Left colon (tissue), 2 donors: ENCODE measurements around the gene FBXO28. TPM values are rescaled to one million over a fixed set of nuclear protein-coding genes. Genes with fewer than 3 reads are reported as not detected.
"Not testable (repeated sequence)": the region's sequence is repeated elsewhere in the genome, so short reads cannot be mapped to it uniquely, and the experiment has no call there.

Source experiments
- ATAC-seq: fragments of 200-7000 bp; cut with Tn5 transposase; one replicate; pipeline ENCODE4 v1.9.1; 2020; ENCODE audit warnings: mild to moderate bottlenecking, moderate library complexity
- DNase-seq, 2 donors: peaks; one replicate each; pipeline ENCODE4 v3.0.0-alpha.2; 2020
- intact Hi-C, 2 donors: fragments of 100-400 bp; cut with DNase I in 1 of 2; cut with micrococcal nuclease in 1 of 2; formaldehyde crosslinking; loops; one replicate each; pipeline versions ENCODE4 v1.11.2 to v1.14.0; 2022; cut with DNase I, micrococcal nuclease
- long read RNA-seq: library from polyadenylated mRNA; unstranded; transcript quantifications from one replicate; pipeline ENCODE4 v2.0.0, GENCODE V29; 2021
- total RNA-seq, 2 donors: library from RNA; stranded (reverse); fragmentation: NEBNext Ultra II Directional; extraction: Animal tissue kit (Norgen Biotek cat#: 25700); gene quantifications; one replicate each; pipeline ENCODE4 v1.2.1, GENCODE V29; 2021
- donor health status: DM: no; HTN: no; CAD: no.
- donor health status: DM: yes; HTN: yes; CAD: no.

Gene FBXO28, protein sequence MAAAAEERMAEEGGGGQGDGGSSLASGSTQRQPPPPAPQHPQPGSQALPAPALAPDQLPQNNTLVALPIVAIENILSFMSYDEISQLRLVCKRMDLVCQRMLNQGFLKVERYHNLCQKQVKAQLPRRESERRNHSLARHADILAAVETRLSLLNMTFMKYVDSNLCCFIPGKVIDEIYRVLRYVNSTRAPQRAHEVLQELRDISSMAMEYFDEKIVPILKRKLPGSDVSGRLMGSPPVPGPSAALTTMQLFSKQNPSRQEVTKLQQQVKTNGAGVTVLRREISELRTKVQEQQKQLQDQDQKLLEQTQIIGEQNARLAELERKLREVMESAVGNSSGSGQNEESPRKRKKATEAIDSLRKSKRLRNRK
- total RNA-seq: 10 to 100 TPM; 33.2 to 34.0 TPM
- long read RNA-seq, full-length matches to known transcripts: 28 of 33 reads
- long read RNA-seq, partial matches to known transcripts: 1 of 33 reads
- long read RNA-seq, other reads (novel, unspliced or antisense): 4 of 33 reads

- intact Hi-C loops: no loop called here
- ATAC-seq (peak; percentile 98), DNase-seq (peak; percentile 95 to 98)
Observed at GRCh38 chr1:224113918-224114786, at the start of gene FBXO28. TSS of gene FBXO28 (plus strand) at chr1:224114111. CDS start at chr1:224114130, 19 bp downstream.

- intact Hi-C loops: no loop called here
- ATAC-seq: no peak
- DNase-seq: no peak
Observed at GRCh38 chr1:224064150-224064549, 49.8 kb upstream of the FBXO28 start.

DNA sequence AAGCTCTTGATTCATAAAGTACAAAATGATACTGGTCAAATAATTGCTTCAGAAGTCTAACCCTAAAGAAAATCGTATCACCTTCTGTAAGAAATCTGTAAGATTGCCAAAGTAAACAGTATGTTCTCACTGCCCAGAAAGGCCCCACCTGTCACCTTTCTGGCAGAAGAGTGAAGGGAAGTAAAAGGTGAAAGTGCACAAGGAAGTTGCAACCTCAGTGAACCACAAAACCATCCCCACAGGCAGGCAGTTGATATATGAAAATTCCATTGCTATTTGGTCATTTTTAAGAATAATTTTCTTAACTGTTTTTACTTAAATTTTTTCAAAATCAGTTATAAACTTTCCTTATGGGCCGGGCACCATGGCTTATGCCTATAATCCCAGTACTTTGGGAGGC, 48.5 kb upstream of the FBXO28 start:
- intact Hi-C loops: no loop called here
- peak; percentile 82 for ATAC-seq

GRCh38 chr1:224067207-224067606, 46.7 kb upstream of the FBXO28 start:
- intact Hi-C loops: no loop called here
- DNase-seq (no peak), ATAC-seq (no peak)

More for the DNA sequence above, 48.5 kb upstream of the FBXO28 start:
- peak; percentile 37 to 72 for DNase-seq

DNA sequence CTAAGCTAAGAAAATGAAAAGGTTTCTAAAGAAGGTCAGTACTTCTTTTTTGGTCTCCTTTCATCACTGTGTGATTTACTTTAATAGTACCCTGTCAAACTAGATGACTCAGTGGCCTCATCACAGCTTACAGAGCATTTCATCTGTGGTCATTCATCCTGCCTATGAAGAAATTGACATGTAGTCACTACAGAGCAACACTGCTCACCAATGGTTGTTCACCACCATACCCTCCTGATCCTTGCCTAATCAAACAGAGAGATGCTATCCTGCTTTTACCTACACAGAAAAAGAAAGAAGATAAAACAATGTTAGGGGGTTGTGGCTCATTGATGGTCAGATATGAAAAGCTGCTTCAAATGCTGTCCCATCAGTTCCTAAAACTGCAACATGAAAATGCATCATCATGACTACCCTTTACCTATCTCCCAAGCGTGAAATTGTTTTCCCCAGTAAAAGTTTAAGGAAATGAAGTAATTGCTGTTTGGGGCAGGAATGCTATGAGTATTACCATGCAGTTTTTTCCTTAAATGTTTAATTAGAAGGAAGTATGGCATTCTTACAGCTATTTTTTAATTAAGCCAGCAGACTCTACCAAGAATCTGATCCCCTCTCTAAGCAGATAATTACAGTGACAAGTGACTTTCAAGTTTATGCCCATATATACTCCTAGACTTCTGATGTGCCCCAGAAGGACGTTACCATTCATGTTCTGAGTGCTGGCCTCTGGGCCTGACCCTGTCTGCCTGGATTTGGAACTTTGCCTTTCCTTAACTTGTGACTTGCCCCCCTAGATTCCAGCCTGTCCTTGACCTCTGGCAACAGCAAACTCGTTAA, 46.1 kb upstream of the FBXO28 start:
- intact Hi-C loops: no loop called here
- no peak for DNase-seq
- ATAC-seq: no peak

GRCh38 chr1:224068458-224069072, 45.3 kb upstream of the FBXO28 start:
- ATAC-seq: peak; percentile 28
- no peak for DNase-seq
- intact Hi-C loops: no loop called here

DNA sequence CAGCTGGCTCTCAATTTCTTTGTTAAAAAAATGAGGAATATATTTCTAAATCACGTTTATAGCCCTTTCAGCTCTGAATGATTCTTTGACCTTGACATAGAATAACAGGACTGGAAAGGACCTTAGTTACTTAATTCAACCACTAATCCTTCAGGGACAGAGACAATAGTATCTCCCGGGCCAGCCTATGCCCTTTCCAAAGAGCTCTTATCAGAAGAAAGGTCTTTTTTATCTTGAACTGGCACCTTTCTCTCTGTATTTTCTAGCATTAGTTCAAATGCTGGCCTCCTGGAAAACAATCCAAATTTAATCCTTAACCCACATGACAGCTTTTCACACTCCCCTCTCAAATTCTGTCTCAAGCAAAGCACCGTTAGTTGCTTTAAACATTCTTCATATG, 44.8 kb upstream of the FBXO28 start:
- DNase-seq (no peak), ATAC-seq (no peak)
- intact Hi-C loops: no loop called here

DNA sequence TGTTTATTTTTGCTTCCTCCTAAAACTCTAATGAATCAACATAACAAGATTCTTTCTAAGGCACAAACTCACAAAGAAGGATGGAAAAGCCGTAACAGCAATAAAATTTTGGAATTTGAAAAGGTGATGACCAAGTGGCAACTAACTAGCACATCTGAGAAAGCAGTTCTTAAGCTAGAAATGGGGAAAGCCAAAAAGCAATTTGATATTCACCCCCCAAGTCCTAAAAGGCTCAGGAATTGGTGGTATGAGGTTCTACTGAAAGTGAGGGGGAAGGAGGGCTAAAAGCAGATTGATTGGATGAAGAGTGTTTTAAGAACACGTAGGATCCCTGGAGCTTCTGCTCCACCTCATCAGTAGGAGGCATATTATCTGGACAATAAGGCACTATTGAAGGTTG, 43.4 kb upstream of the FBXO28 start:
- ATAC-seq: no peak
- intact Hi-C loops: no loop called here
- no peak for DNase-seq

- DNase-seq (no peak), ATAC-seq (no peak)
- intact Hi-C loops: no loop called here
Observed at GRCh38 chr1:224076407-224076806, 37.5 kb upstream of the FBXO28 start.

DNA sequence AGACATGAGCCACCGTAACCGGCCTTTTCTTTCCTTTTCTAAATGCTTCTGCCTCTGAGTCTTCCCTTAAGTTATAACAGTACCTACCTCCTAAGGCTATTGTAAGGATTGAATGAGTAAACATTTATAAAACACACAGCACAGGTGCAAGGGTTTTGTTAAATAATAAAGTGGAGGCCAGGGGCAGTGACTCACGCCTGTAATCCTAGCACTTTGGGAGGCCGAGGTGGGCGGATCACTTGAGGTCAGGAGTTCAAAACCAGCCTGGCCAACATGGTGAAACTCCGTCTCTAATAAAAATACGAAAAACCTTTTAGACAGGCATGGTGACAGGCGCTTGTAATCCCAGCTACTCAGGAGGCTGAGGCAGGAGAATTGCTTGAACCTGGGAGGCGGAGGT, 34.3 kb upstream of the FBXO28 start:
- DNase-seq, intact Hi-C loops: not testable (repeated sequence)
- peak; percentile 87 for ATAC-seq

DNA sequence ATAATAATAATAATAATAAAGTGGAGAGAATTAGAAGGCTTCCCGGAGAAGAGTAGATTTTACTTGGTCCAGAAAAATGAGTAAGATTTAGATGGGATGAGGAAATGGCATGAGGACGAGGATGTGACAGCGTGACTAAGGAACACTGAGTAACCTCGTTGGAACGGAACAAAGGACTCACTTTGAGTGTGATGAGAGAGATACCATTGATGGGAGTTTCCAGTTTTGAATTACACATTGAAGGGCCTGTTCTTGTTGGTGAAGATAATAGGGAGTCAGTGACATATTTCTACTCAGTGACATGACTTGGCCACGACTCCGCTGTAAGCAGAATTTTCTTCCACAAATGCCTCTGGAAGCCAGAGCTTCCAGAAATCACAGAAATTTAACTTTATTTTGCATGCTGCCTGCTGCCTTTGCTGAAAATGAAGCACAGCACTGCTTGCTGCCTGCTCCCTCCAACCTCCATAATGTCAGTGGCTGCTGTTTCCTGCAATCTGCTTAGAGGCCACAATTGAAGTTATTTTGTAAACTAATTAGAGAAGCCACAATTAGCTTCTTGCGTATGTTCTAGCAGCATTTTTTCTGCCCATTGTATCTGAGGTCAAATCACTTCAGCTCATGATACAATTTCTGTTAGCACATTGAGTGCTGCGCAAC, 33.7 kb upstream of the FBXO28 start:
- no peak for DNase-seq
- intact Hi-C loops: no loop called here
- no peak for ATAC-seq

DNA sequence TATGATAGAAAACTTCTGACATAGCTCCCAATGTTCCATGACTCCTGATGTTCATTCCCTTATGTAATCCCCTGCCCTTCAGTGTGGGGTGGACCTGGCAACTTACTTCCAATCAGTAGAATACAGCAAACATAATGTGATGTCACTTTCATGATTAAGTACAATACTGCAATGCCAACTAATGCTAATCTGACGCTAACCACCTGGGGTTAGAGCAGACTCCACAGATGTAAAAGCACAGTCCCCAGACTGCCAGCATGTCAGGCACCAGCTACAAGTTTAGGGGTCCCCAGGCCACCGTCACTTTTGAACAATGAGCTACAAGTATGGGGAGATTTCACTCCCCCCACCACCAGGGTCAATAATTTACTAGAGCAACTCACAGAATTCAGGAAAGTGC, 32.3 kb upstream of the FBXO28 start:
- intact Hi-C loops: no loop called here
- no peak for ATAC-seq

DNA sequence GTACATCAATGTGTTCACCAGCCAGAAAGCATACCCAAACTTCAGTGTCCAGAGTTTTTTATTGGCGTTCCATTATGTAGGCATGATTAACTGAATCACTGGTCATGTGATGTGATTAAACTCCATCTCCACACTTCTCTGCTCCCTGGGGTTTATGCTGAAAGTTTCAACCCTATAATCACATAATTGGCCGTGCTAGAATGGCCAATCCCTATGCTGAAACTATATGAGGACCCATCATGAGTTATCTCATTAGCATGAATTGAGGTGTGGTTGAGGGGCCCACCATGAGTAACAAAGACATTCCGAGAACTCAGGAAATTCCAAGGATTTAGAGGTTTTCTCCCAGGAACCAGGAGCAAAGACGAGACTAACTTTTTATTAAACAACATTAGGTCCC, 31.8 kb upstream of the FBXO28 start:
- intact Hi-C loops: no loop called here
- ATAC-seq: no peak
- DNase-seq: no peak

More for the DNA sequence above, 32.3 kb upstream of the FBXO28 start:
- DNase-seq: no peak

DNA sequence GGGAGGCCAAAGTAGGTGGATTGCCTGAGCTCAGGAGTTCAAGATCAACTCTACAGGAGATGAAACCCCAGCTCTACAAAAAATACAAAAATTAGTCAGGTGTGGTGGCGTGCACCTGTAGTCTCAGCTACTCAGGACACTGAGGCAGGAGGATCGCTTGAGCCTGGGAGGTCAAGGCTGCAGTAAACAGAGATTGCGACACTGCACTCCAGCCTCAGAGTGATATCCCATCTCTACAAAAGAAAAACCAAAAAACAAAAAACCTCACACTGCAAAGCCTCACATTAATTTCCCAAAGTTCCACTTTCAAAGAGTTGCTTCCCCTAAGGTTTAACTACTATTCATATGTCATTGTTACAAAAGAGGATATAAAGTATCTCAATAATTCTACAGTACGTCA, 29.0 kb upstream of the FBXO28 start:
- intact Hi-C loops: no loop called here
- ATAC-seq (no peak), DNase-seq (no peak)

DNA sequence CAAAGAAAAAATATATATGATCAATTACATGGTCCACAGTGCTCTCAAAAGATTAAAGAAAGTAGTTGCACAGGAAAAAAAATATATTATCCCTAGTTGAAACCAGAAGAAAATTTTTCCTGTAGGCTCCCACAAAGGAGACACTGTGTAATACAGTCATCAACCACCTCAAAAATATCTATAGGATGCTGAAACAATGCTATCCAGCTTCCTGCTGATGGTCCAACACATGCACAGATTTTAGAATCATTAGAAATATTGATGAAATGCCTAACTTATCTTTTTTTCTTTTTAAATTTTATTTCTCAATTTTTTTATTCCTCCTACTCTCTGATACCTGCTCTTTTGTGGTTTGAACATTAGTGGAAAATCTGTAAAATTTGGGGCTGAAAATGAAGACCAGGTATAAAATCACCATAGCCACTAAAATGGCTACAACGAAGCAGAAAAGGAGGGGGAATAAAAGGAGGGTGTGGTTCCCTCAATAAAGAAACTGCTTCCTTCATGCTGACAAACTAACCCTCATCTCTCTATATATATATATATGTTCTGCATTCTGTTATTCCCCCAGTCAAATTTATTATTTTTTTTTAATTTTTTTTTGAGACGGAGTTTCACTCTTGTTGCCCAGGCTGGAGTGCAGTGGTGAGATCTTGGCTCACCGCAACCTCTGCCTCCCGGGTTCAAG, 28.3 kb upstream of the FBXO28 start:
- DNase-seq (no peak), ATAC-seq (peak; percentile 70)
- intact Hi-C loops: no loop called here

GRCh38 chr1:224087286-224087794, 26.6 kb upstream of the FBXO28 start:
- intact Hi-C loops: no loop called here
- peak; percentile 4 for ATAC-seq
- DNase-seq: no peak

GRCh38 chr1:224089583-224089982, 24.3 kb upstream of the FBXO28 start:
- ATAC-seq: peak; percentile 62
- intact Hi-C loops: no loop called here

More at GRCh38 chr1:224089583-224089982, 24.3 kb upstream of the FBXO28 start:
- no peak for DNase-seq
